HepG2 (cell line): ENCODE measurements around the gene MOV10L1. TPM values are rescaled to one million over a fixed set of nuclear protein-coding genes. Genes with fewer than 3 reads are reported as not detected.
A peak's percentile ranks its signal among the peaks of the same experiment; 100 is the strongest.

Source experiments
- DR1 ChIP-seq: sonication (generic); formaldehyde crosslinking; IDR thresholded peaks from 2 replicates; pipeline ENCODE4 v1.8.0; 2021; ENCODE audit warnings: mild to moderate bottlenecking, missing genetic modification reagents, inconsistent platforms
- GATAD2A ChIP-seq: IDR thresholded peaks from 2 replicates; pipeline ENCODE4 v1.6.1; 2016
- GFI1 ChIP-seq: sonication (generic); formaldehyde crosslinking; IDR thresholded peaks from 2 replicates; pipeline ENCODE4 v1.5.0; 2020; ENCODE audit warnings: missing genetic modification reagents, mild to moderate bottlenecking, borderline replicate concordance
- GLI4 ChIP-seq: sonication (generic); formaldehyde crosslinking; IDR thresholded peaks from 2 replicates; pipeline ENCODE4 v1.5.1; 2020; ENCODE audit warnings: missing genetic modification reagents, mild to moderate bottlenecking, moderate library complexity, borderline replicate concordance
- HNRNPLL ChIP-seq: fragments of 200-400 bp; formaldehyde crosslinking; IDR thresholded peaks from 2 replicates; pipeline ENCODE4 v1.6.1; 2017; ENCODE audit warnings: mild to moderate bottlenecking, low read depth, low read length; ENCODE audit not compliant: poor library complexity, severe bottlenecking
- MLXIP ChIP-seq: sonication (generic); formaldehyde crosslinking; IDR thresholded peaks from 2 replicates; pipeline ENCODE4 v1.9.0; 2021; ENCODE audit warnings: missing genetic modification reagents, borderline replicate concordance
- RARA ChIP-seq: IDR thresholded peaks from 2 replicates; pipeline ENCODE4 v1.6.1; 2016; ENCODE audit warnings: missing genetic modification reagents, missing compliant biosample characterization
- SRSF9 ChIP-seq: fragments of 200-400 bp; formaldehyde crosslinking; IDR thresholded peaks from 2 replicates; pipeline ENCODE4 v1.6.1; 2018; ENCODE audit warnings: borderline replicate concordance, mild to moderate bottlenecking, low read depth, low read length; ENCODE audit not compliant: insufficient read depth, poor library complexity, severe bottlenecking
- TCF12 ChIP-seq, 2 experiments: fragments of 450-650 bp in 1 of 2; sonication (generic) in 1 of 2; formaldehyde crosslinking in 1 of 2; IDR thresholded peaks; 2 replicates each; pipeline versions ENCODE4 v1.6.1 to v1.8.0; 2017 to 2022; ENCODE audit warnings: antibody characterized with exemption in 1 of 2, mild to moderate bottlenecking in 1 of 2, missing genetic modification reagents in 1 of 2, moderate library complexity in 1 of 2
- ZNF136 ChIP-seq: sonication (generic); formaldehyde crosslinking; IDR thresholded peaks from 2 replicates; pipeline ENCODE4 v1.8.1; 2022; ENCODE audit warnings: low read depth, mild to moderate bottlenecking, moderate library complexity, missing genetic modification reagents
- ZNF501 ChIP-seq: sonication (generic); formaldehyde crosslinking; IDR thresholded peaks from 2 replicates; pipeline ENCODE4 v1.5.1; 2020; ENCODE audit warnings: mild to moderate bottlenecking, moderate library complexity, missing genetic modification reagents
- ZNF558 ChIP-seq: sonication (generic); formaldehyde crosslinking; IDR thresholded peaks from 2 replicates; pipeline ENCODE4 v1.9.0; 2022; ENCODE audit warnings: mild to moderate bottlenecking, missing genetic modification reagents, borderline replicate concordance
- ZNF569 ChIP-seq: sonication (generic); formaldehyde crosslinking; IDR thresholded peaks from 2 replicates; pipeline ENCODE4 v1.5.0; 2020; ENCODE audit warnings: mild to moderate bottlenecking, missing genetic modification reagents, moderate library complexity, borderline replicate concordance
- ZNF580 ChIP-seq: IDR thresholded peaks from 2 replicates; pipeline ENCODE4 v1.6.1; 2016; ENCODE audit warnings: low read depth, borderline replicate concordance
- ZNF891 ChIP-seq: sonication (generic); formaldehyde crosslinking; IDR thresholded peaks from 2 replicates; pipeline ENCODE4 v1.5.0; 2020; ENCODE audit warnings: mild to moderate bottlenecking, missing genetic modification reagents
- ZSCAN21 ChIP-seq: sonication (generic); formaldehyde crosslinking; IDR thresholded peaks from 2 replicates; pipeline ENCODE4 v1.8.0; 2022; ENCODE audit warnings: mild to moderate bottlenecking, missing genetic modification reagents, moderate library complexity, borderline replicate concordance
- ZXDC ChIP-seq: sonication (generic); formaldehyde crosslinking; IDR thresholded peaks from 2 replicates; pipeline ENCODE4 v1.5.0; 2020; ENCODE audit warnings: mild to moderate bottlenecking, missing genetic modification reagents
- polyA plus RNA-seq, 8 experiments: library from polyadenylated mRNA; depleted of rRNA in 3 of 8; stranded (reverse) in 7 of 8; unstranded in 1 of 8; fragments of >200 nt; fragmentation: Illumina TruSeq in 4 of 8; extraction: Trizol in 4 of 8; gene quantifications; 2 replicates each; pipeline versions ENCODE4 v1.2.1 to v1.2.3, GENCODE V29; 2011 to 2016; ENCODE audit warnings: low read depth in 4 of 8, missing spikeins in 1 of 8, mixed read lengths in 1 of 8; ENCODE audit not compliant: insufficient read depth in 1 of 8
- total RNA-seq, 5 experiments: library from RNA; depleted of rRNA; stranded (reverse); fragments of >200 nt; fragmentation: Illumina TruSeq; extraction: Trizol; gene quantifications; 2 replicates each; pipeline ENCODE4 v1.2.3, GENCODE V29; 2016; ENCODE audit warnings: low read depth in 1 of 5

Gene MOV10L1
- total and polyA plus RNA-seq, 2 of the 13 experiments (the other 11 are each of a cell fraction or from before 2014, with no cell fraction given): 0.11 to 0.12 TPM

- no peak; the same call in none of the 2 replicates for TF ChIP-seq ZNF891
- TF ChIP-seq ZNF136: no peak
- TF ChIP-seq MLXIP (CRISPR knock-in tag): peak; percentile 83; the same call in 1 of the 2 replicates
- TF ChIP-seq ZNF558 (CRISPR knock-in tag): peak; percentile 46; the same call in 1 of the 2 replicates
- peak; percentile 53 for TF ChIP-seq RARA (CRISPR knock-in tag)
- TF ChIP-seq SRSF9: no peak
- TF ChIP-seq GATAD2A (CRISPR knock-in tag): peak; percentile 70
- no peak for TF ChIP-seq ZNF569 (CRISPR knock-in tag)
- TF ChIP-seq GLI4 (CRISPR knock-in tag): no peak
- TF ChIP-seq ZSCAN21 (CRISPR knock-in tag): peak; percentile 82
- TF ChIP-seq ZNF501 (CRISPR knock-in tag): no peak
- no peak for TF ChIP-seq TCF12 (IDR thresholded peaks at IDR 0.05)
- TF ChIP-seq TCF12 (CRISPR knock-in tag; IDR thresholded peaks at IDR 0.05): no peak
- TF ChIP-seq GFI1 (CRISPR knock-in tag): peak; percentile 37; the same call in 1 of the 2 replicates
- TF ChIP-seq HNRNPLL: no peak
- peak; percentile 29; the same call in 1 of the 2 replicates for TF ChIP-seq DR1 (CRISPR knock-in tag)
- TF ChIP-seq ZXDC (CRISPR knock-in tag): 0 out of 2 replicates have a peak, but pooled peaks have one; percentile 37
- TF ChIP-seq ZNF580 (CRISPR knock-in tag): peak; percentile 78; the same call in 1 of the 2 replicates
Observed at GRCh38 chr22:50102946-50103345, 13.1 kb downstream of the MOV10L1 start (continued).
